Measurements from ENCODE around the gene GAPT. TPM values are rescaled to one million over a fixed set of nuclear protein-coding genes. Genes with fewer than 3 reads are reported as not detected.
A peak's percentile ranks its signal among the peaks of the same experiment; 100 is the strongest.

Gene GAPT
- total RNA-seq, 4 donors from 2014 or later, result 0.80 to 3.3 (median 1.2) TPM; not detected in 1

DNA sequence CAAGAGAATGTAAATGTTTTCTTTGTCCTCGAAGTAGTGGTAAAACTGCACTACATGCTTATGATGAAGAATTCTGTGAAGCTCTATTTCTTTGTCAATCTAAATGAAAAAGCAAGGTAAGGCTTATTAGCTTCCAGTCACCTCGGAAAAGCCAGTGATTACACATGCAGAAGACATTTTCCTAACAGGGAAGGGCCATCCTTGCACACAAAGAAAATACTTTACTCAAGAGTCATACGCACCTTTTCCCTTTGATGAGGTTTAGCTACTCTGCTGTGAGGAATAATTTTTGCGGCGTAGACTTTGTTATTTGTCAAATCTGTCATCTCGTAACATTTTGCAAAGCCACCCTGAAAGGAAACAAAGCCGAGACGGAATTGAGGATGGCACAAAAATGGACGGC is 32.5 kb upstream of the GAPT start:
- no peak for DNase-seq (ENCODE audit: extremely low spot score)
- Histone ChIP-seq H3K36me3 (peaks cover 0 to 46% (median 13%) of the 10 kb centered on the region in 4 donors), H3K27ac (replicated peaks in 1 of 4) (peak overlapping the region; percentile 93 to 98 (median 94)), H3K4me3 (peak overlapping the region; percentile 69 to 84 (median 72)), H3K9me3 (no peaks in the 10 kb centered on the region), H3K27me3 (peaks cover 0 to 5% (median 0%) of the 10 kb centered on the region in 4 donors), H3K4me1 (peaks cover 9 to 16% (median 11%) of the 10 kb centered on the region in 4 donors)
- 17% methylated on average over 9 of the region's 9 CpGs for WGBS
- TF ChIP-seq EP300 (IDR thresholded peaks at IDR 0.05), result no peak
- no peak for TF ChIP-seq POLR2A (IDR thresholded peaks at IDR 0.05; ENCODE audit: low read depth)
- TF ChIP-seq, protein P1, sequence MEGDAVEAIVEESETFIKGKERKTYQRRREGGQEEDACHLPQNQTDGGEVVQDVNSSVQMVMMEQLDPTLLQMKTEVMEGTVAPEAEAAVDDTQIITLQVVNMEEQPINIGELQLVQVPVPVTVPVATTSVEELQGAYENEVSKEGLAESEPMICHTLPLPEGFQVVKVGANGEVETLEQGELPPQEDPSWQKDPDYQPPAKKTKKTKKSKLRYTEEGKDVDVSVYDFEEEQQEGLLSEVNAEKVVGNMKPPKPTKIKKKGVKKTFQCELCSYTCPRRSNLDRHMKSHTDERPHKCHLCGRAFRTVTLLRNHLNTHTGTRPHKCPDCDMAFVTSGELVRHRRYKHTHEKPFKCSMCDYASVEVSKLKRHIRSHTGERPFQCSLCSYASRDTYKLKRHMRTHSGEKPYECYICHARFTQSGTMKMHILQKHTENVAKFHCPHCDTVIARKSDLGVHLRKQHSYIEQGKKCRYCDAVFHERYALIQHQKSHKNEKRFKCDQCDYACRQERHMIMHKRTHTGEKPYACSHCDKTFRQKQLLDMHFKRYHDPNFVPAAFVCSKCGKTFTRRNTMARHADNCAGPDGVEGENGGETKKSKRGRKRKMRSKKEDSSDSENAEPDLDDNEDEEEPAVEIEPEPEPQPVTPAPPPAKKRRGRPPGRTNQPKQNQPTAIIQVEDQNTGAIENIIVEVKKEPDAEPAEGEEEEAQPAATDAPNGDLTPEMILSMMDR (IDR thresholded peaks at IDR 0.05), result no peak
- no peak for TF ChIP-seq POLR2AphosphoS5 (IDR thresholded peaks at IDR 0.05)
- intact Hi-C loops (cut with DNase I), result loop anchor here (5.0 to 10.0 kb wide), 2 partner anchors 571 to 964 kb away; no protein-coding TSS in a partner anchor

- Histone ChIP-seq H3K4me3 (peak overlapping the region; percentile 69 to 84 (median 72)), H3K27me3 (peaks cover 0 to 5% (median 0%) of the 10 kb centered on the region in 4 donors), H3K36me3 (peaks cover 0 to 40% (median 10%) of the 10 kb centered on the region in 4 donors), H3K4me1 (peaks cover 6 to 16% (median 11%) of the 10 kb centered on the region in 4 donors), H3K27ac (replicated peaks in 1 of 4) (peak overlapping the region; percentile 93 to 98 (median 94)), H3K9me3 (no peaks in the 10 kb centered on the region)
- under 1% methylated on average over 26 of the region's 57 CpGs for WGBS
- intact Hi-C loops (cut with DNase I), result loop anchor here (2.0 to 10.0 kb wide), 4 partner anchors 572 to 1555 kb away; partner anchors contain the start of gene SETD9
- no peak for DNase-seq (ENCODE audit: extremely low spot score)
- TF ChIP-seq, protein P1 (IDR thresholded peaks at IDR 0.05), result no peak
- TF ChIP-seq POLR2A (IDR thresholded peaks at IDR 0.05; ENCODE audit: low read depth) (no peak), EP300 (IDR thresholded peaks at IDR 0.05) (no peak), POLR2AphosphoS5 (IDR thresholded peaks at IDR 0.05) (no peak)
Measured at GRCh38 chr5:58459146-58460001, 31.9 kb upstream of the GAPT start.

- Histone ChIP-seq H3K4me1 (peaks cover 4 to 16% (median 11%) of the 10 kb centered on the region in 4 donors), H3K9me3 (no peaks in the 10 kb centered on the region), H3K27me3 (peaks cover 0 to 5% (median 0%) of the 10 kb centered on the region in 4 donors), H3K36me3 (peaks cover 0 to 32% (median 6%) of the 10 kb centered on the region in 4 donors), H3K4me3 (peak within 1 kb of the TSS; percentile 69 to 84 (median 72)), H3K27ac (replicated peaks in 1 of 4) (peak within 1 kb of the TSS; percentile 93 to 98 (median 94))
- TF ChIP-seq EP300 (IDR thresholded peaks at IDR 0.05), result no peak
- TF ChIP-seq POLR2A (IDR thresholded peaks at IDR 0.05; ENCODE audit: low read depth), result peak; percentile 94
- peak; percentile 100 for TF ChIP-seq POLR2AphosphoS5 (IDR thresholded peaks at IDR 0.05)
- TF ChIP-seq, protein P1 (IDR thresholded peaks at IDR 0.05), result peak in 2 of 3 experiments; percentile 31 to 44
- 0% methylated on average over 45 of the region's 89 CpGs for WGBS
- DNase-seq (ENCODE audit: extremely low spot score), result peak; percentile 98
- intact Hi-C loops (cut with DNase I), result loop anchor here (2.0 to 10.0 kb wide), 2 partner anchors 1161 to 1555 kb away; partner anchors contain the start of gene SETD9
Measured at GRCh38 chr5:58460002-58460731, 31.1 kb upstream of the GAPT start, which contains the start of gene PLK2. Gene PLK2, minus strand, starts transcription at chr5:58460086. Its CDS starts 127 bp downstream, at chr5:58459959.

GRCh38 chr5:58460732-58461286 is 30.4 kb upstream of the GAPT start:
- Histone ChIP-seq H3K27ac (replicated peaks in 1 of 4) (peak overlapping the region; percentile 93 to 98 (median 94)), H3K9me3 (no peaks in the 10 kb centered on the region), H3K4me1 (peaks cover 0 to 16% (median 10%) of the 10 kb centered on the region in 4 donors), H3K36me3 (peaks cover 0 to 25% (median 3%) of the 10 kb centered on the region in 4 donors), H3K4me3 (peak overlapping the region; percentile 69 to 84 (median 72)), H3K27me3 (peaks cover 0 to 5% (median 0%) of the 10 kb centered on the region in 4 donors)
- peak; percentile 97 for DNase-seq (ENCODE audit: extremely low spot score)
- intact Hi-C loops (cut with DNase I), result loop anchor here (1.0 to 10.0 kb wide), 3 partner anchors 681 to 1556 kb away; partner anchors contain the start of gene SETD9
- TF ChIP-seq, protein P1 (IDR thresholded peaks at IDR 0.05), result peak; percentile 70 to 84 (median 81)
- TF ChIP-seq POLR2AphosphoS5 (IDR thresholded peaks at IDR 0.05), result peak in 1 of 2 donors; percentile 69
- TF ChIP-seq POLR2A (IDR thresholded peaks at IDR 0.05; ENCODE audit: low read depth), result no peak
- WGBS, result 9% methylated on average over 30 of the region's 30 CpGs
